HL-60 (cell line): ENCODE measurements around the gene DHRS3.

Source experiments
- DNase-seq, 2 experiments: peaks; one replicate each; pipeline ENCODE4 v3.0.0-alpha.2; 2010 to 2020; ENCODE audit warnings: low read depth in 1 of 2, low spot score in 1 of 2
- H3K27ac ChIP-seq: fragments of 250-450 bp; sonication (Bioruptor Pico); replicated peaks from 2 replicates; pipeline ENCODE4 v1.5.1; 2020; ENCODE audit warnings: mild to moderate bottlenecking, moderate library complexity
- H3K27me3 ChIP-seq: fragments of 250-450 bp; sonication (Bioruptor Pico); 2 replicates; pipeline ENCODE4 v1.5.1; 2021; ENCODE audit warnings: mild to moderate bottlenecking, moderate library complexity; ENCODE audit not compliant: insufficient read depth, poor library complexity, severe bottlenecking
- H3K4me3 ChIP-seq: replicated peaks from 2 replicates; pipeline ENCODE4 v1.5.1; 2011; ENCODE audit warnings: mild to moderate bottlenecking, control low read depth, low read length; ENCODE audit not compliant: insufficient read depth
- GABPA ChIP-seq: IDR thresholded peaks from 2 replicates; pipeline ENCODE4 v1.6.1; 2012; ENCODE audit warnings: low read depth
- POLR2AphosphoS5 ChIP-seq: IDR thresholded peaks from 2 replicates; pipeline ENCODE4 v1.6.1; 2012; ENCODE audit warnings: low read depth
- SPI1 ChIP-seq: IDR thresholded peaks from 2 replicates; pipeline ENCODE4 v1.6.1; 2012; ENCODE audit warnings: low read depth, mild to moderate bottlenecking, borderline replicate concordance
- TF ChIP-seq, protein P1 (sequence below): IDR thresholded peaks from one replicate; pipeline ENCODE4 v1.5.1; 2011; ENCODE audit warnings: low read length, control low read depth, inconsistent platforms; ENCODE audit not compliant: insufficient read depth
- TF ChIP-seq, protein P2 (sequence below): IDR thresholded peaks from 2 replicates; pipeline ENCODE4 v1.6.1; 2012; ENCODE audit warnings: low read depth; ENCODE audit not compliant: insufficient replicate concordance

DHRS3 gene

GRCh38 chr1:12567288-12567819 is 50.7 kb downstream of the DHRS3 start:
- TF ChIP-seq SPI1 (no peak), POLR2AphosphoS5 (no peak), GABPA (no peak)
- TF ChIP-seq, protein P1, sequence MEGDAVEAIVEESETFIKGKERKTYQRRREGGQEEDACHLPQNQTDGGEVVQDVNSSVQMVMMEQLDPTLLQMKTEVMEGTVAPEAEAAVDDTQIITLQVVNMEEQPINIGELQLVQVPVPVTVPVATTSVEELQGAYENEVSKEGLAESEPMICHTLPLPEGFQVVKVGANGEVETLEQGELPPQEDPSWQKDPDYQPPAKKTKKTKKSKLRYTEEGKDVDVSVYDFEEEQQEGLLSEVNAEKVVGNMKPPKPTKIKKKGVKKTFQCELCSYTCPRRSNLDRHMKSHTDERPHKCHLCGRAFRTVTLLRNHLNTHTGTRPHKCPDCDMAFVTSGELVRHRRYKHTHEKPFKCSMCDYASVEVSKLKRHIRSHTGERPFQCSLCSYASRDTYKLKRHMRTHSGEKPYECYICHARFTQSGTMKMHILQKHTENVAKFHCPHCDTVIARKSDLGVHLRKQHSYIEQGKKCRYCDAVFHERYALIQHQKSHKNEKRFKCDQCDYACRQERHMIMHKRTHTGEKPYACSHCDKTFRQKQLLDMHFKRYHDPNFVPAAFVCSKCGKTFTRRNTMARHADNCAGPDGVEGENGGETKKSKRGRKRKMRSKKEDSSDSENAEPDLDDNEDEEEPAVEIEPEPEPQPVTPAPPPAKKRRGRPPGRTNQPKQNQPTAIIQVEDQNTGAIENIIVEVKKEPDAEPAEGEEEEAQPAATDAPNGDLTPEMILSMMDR, result no peak
- TF ChIP-seq, protein P2, sequence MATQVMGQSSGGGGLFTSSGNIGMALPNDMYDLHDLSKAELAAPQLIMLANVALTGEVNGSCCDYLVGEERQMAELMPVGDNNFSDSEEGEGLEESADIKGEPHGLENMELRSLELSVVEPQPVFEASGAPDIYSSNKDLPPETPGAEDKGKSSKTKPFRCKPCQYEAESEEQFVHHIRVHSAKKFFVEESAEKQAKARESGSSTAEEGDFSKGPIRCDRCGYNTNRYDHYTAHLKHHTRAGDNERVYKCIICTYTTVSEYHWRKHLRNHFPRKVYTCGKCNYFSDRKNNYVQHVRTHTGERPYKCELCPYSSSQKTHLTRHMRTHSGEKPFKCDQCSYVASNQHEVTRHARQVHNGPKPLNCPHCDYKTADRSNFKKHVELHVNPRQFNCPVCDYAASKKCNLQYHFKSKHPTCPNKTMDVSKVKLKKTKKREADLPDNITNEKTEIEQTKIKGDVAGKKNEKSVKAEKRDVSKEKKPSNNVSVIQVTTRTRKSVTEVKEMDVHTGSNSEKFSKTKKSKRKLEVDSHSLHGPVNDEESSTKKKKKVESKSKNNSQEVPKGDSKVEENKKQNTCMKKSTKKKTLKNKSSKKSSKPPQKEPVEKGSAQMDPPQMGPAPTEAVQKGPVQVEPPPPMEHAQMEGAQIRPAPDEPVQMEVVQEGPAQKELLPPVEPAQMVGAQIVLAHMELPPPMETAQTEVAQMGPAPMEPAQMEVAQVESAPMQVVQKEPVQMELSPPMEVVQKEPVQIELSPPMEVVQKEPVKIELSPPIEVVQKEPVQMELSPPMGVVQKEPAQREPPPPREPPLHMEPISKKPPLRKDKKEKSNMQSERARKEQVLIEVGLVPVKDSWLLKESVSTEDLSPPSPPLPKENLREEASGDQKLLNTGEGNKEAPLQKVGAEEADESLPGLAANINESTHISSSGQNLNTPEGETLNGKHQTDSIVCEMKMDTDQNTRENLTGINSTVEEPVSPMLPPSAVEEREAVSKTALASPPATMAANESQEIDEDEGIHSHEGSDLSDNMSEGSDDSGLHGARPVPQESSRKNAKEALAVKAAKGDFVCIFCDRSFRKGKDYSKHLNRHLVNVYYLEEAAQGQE, result no peak
- Histone ChIP-seq H3K27me3 (no peaks in the 10 kb centered on the region), H3K27ac (no peak overlapping the region), H3K4me3 (no peak overlapping the region)
- DNase-seq, result no peak

- Histone ChIP-seq H3K27ac (no peak overlapping the region), H3K27me3 (no peaks in the 10 kb centered on the region), H3K4me3 (no peak overlapping the region)
- no peak for TF ChIP-seq GABPA
- TF ChIP-seq, protein P1, result no peak
- TF ChIP-seq POLR2AphosphoS5, result no peak
- TF ChIP-seq, protein P2, result no peak
- no peak for TF ChIP-seq SPI1
- DNase-seq, result no peak
Measured at GRCh38 chr1:12566484-12567287, 51.3 kb downstream of the DHRS3 start.

GRCh38 chr1:12565966-12566352 is 52.1 kb downstream of the DHRS3 start:
- DNase-seq, result no peak
- Histone ChIP-seq H3K27ac (no peak overlapping the region), H3K27me3 (no peaks in the 10 kb centered on the region), H3K4me3 (no peak overlapping the region)
- TF ChIP-seq GABPA, result no peak
- TF ChIP-seq, protein P2, result no peak
- no peak for TF ChIP-seq SPI1
- TF ChIP-seq, protein P1, result no peak
- TF ChIP-seq POLR2AphosphoS5, result no peak
